HepG2 (cell line): Measurements from ENCODE around the gene UGP2. TPM values are rescaled to one million over a fixed set of nuclear protein-coding genes. Genes with fewer than 3 reads are reported as not detected.

ENCODE experiments used
- ATAC-seq: fragments of 200-7000 bp; cut with Tn5 transposase; 3 replicates; pipeline ENCODE4 v1.9.1; 2020; ENCODE audit warnings: mild to moderate bottlenecking, moderate library complexity
- BruUV-seq: library from RNA; stranded (reverse); fragments of 400-500 nt; replicated peaks from 2 replicates; lab custom pipeline; 2021; lab: Mats Ljungman, UMichigan
- CTCF ChIA-PET: fragments of 300-600 bp; formaldehyde crosslinking; extraction: SDS; loops from one replicate; lab custom pipeline; 2021; ENCODE audit warnings: low total read pairs, inconsistent platforms, low intra/inter-chr PET ratio; lab: Yijun Ruan, JAX
- POLR2A ChIA-PET: fragments of 350-600 bp; sonication (Branson Sonifier 250); formaldehyde crosslinking; loops from one replicate; lab custom pipeline; 2020; ENCODE audit warnings: antibody characterized with exemption, inconsistent platforms; lab: Yijun Ruan, JAX
- DNase-seq: peaks from one replicate; pipeline ENCODE4 v3.0.0-alpha.2; 2015; ENCODE audit warnings: low spot score
- FAIRE-seq: peaks from 3 replicates; lab custom pipeline; 2011; peaks lifted over from hg19 to GRCh38; lab: Jason Lieb, UNC
- H2AFZ ChIP-seq: one replicate; pipeline ENCODE4 v1.6.1; 2011; ENCODE audit warnings: low read length, inconsistent platforms
- H3K27ac ChIP-seq: fragments of 300-600 bp; 3 replicates; pipeline ENCODE4 v1.8.0; 2011; ENCODE audit warnings: mixed run types, mild to moderate bottlenecking, mixed read lengths, low read length, inconsistent platforms; ENCODE audit not compliant: insufficient read depth; ENCODE audit errors: extremely low read length
- H3K27me3 ChIP-seq, 2 experiments: fragments of 200-600 bp in 1 of 2; 2 replicates in 1 of 2; 3 replicates in 1 of 2; pipeline versions ENCODE4 v1.6.0 to v1.8.0; 2011; ENCODE audit warnings: low read length in 2 of 2, mild to moderate bottlenecking in 2 of 2, moderate library complexity in 2 of 2, inconsistent platforms in 1 of 2; ENCODE audit not compliant: insufficient read depth in 2 of 2, control insufficient read depth in 1 of 2
- H3K36me3 ChIP-seq, 2 experiments: fragments of 200-600 bp in 1 of 2; replicated peaks in 1 of 2; 2 replicates in 1 of 2; 3 replicates in 1 of 2; pipeline versions ENCODE4 v1.5.1 to v1.8.0; 2011; ENCODE audit warnings: low read length in 2 of 2, inconsistent platforms in 1 of 2; ENCODE audit not compliant: insufficient read depth in 2 of 2, control insufficient read depth in 1 of 2
- H3K4me1 ChIP-seq: 2 replicates; pipeline ENCODE4 v1.5.1; 2012; ENCODE audit warnings: low read length, inconsistent platforms; ENCODE audit not compliant: insufficient read depth
- H3K4me2 ChIP-seq: 2 replicates; pipeline ENCODE4 v1.6.0; 2011; ENCODE audit warnings: low read depth, low read length, inconsistent platforms
- H3K4me3 ChIP-seq, 3 experiments: fragments of 200-600 bp in 1 of 3; sonication (generic), shearing (Covaris generic) in 1 of 3; replicated peaks in 1 of 3; 2 replicates each; pipeline ENCODE4 v1.5.1; 2011 to 2016; ENCODE audit warnings: low read length in 3 of 3, inconsistent platforms in 2 of 3, low read depth in 2 of 3, mild to moderate bottlenecking in 2 of 3, control low read depth in 1 of 3, mixed read lengths in 1 of 3; ENCODE audit not compliant: insufficient read depth in 1 of 3
- H3K79me2 ChIP-seq: one replicate; pipeline ENCODE4 v1.6.1; 2011; ENCODE audit warnings: low read length, inconsistent platforms; ENCODE audit not compliant: insufficient read depth
- H3K9ac ChIP-seq: 2 replicates; pipeline ENCODE4 v1.6.0; 2011; ENCODE audit warnings: mild to moderate bottlenecking, low read depth, low read length, inconsistent platforms; ENCODE audit not compliant: insufficient read depth
- H3K9me3 ChIP-seq: 2 replicates; pipeline ENCODE4 v1.5.1; 2012; ENCODE audit warnings: mild to moderate bottlenecking, low read length
- H4K20me1 ChIP-seq: 2 replicates; pipeline ENCODE4 v1.6.0; 2011; ENCODE audit warnings: inconsistent platforms, mild to moderate bottlenecking, low read length, moderate library complexity; ENCODE audit not compliant: insufficient read depth
- ZBTB40 ChIP-seq, 2 experiments: fragments of 450-650 bp in 1 of 2; sonication (generic) in 1 of 2; formaldehyde crosslinking in 1 of 2; IDR thresholded peaks; 2 replicates each; pipeline versions ENCODE4 v1.6.1 to v1.8.0; 2016 to 2022; ENCODE audit warnings: antibody characterized with exemption in 1 of 2, mild to moderate bottlenecking in 1 of 2, missing genetic modification reagents in 1 of 2
- ZBTB46 ChIP-seq: sonication (generic); formaldehyde crosslinking; IDR thresholded peaks from 2 replicates; pipeline ENCODE4 v1.4.0; 2020; ENCODE audit warnings: mild to moderate bottlenecking, missing genetic modification reagents, borderline replicate concordance
- whole genome bisulfite sequencing: methylation state at CpG from one replicate; pipeline ENCODE4 v1.1.6; 2017; ENCODE audit warnings: low lambda C conversion rate; 5-methylcytosine and 5-hydroxymethylcytosine counted together
- in situ Hi-C: cut with HindIII; loops from 2 replicates; pipeline ENCODE4 v1.10.0; 2017; ENCODE audit warnings: low pct_unique_long_range_greater_than_20kb; ENCODE audit not compliant: extremely low pct_ligation_motif_present
- intact Hi-C: fragments of 100-400 bp; cut with micrococcal nuclease; formaldehyde crosslinking; loops from one replicate; pipeline ENCODE4 v1.10.0; 2022; ENCODE audit not compliant: unreplicated experiment
- polyA plus RNA-seq, 8 experiments: library from polyadenylated mRNA; depleted of rRNA in 3 of 8; stranded (reverse) in 7 of 8; unstranded in 1 of 8; fragments of >200 nt; fragmentation: Illumina TruSeq in 4 of 8; extraction: Trizol in 4 of 8; gene quantifications; 2 replicates each; pipeline versions ENCODE4 v1.2.1 to v1.2.3, GENCODE V29; 2011 to 2016; ENCODE audit warnings: low read depth in 4 of 8, missing spikeins in 1 of 8, mixed read lengths in 1 of 8; ENCODE audit not compliant: insufficient read depth in 1 of 8
- total RNA-seq, 5 experiments: library from RNA; depleted of rRNA; stranded (reverse); fragments of >200 nt; fragmentation: Illumina TruSeq; extraction: Trizol; gene quantifications; 2 replicates each; pipeline ENCODE4 v1.2.3, GENCODE V29; 2016; ENCODE audit warnings: low read depth in 1 of 5

UGP2 gene
- total and polyA plus RNA-seq, 2 of the 13 experiments (the other 11 are each of a cell fraction or from before 2014, with no cell fraction given): 96.0 to 134 TPM

GRCh38 chr2:63871864-63872263 lies 30.2 kb downstream of the UGP2 start:
- Histone ChIP-seq H4K20me1 (peaks cover 14% of the 10 kb centered on the region), H3K9me3 (no peaks in the 10 kb centered on the region), H3K27ac (peak overlapping the region; percentile 28), H3K36me3 (peaks cover 4 to 57% of the 10 kb centered on the region in 2 experiments), H3K4me1 (peaks cover 32% of the 10 kb centered on the region), H3K79me2 (peaks cover 24% of the 10 kb centered on the region), H2AFZ (no peak overlapping the region), H3K4me2 (no peak overlapping the region), H3K4me3 (no peak overlapping the region), H3K9ac (no peak overlapping the region), H3K27me3 (no peaks in the 10 kb centered on the region)
- ATAC-seq (no peak), DNase-seq (no peak), FAIRE-seq (no peak)
- WGBS: 92% methylated on average over 4 of the region's 4 CpGs
- ChIA-PET POLR2A (interaction anchor here (1.5 kb wide), 1 partner anchor 30 kb away, joined by 5 read pairs; the partner anchor contains the start of gene UGP2), CTCF (no interaction called here)
- BruUV-seq: no TSS peak
- in situ Hi-C loops: loop anchor here (10.0 kb wide), 1 partner anchor 277 kb away; no protein-coding TSS in a partner anchor
- TF ChIP-seq ZBTB40 (IDR thresholded peaks at IDR 0.05): 0 out of 2 replicates have a peak, but pooled peaks have one; percentile 33
- TF ChIP-seq ZBTB40 (CRISPR knock-in tag; IDR thresholded peaks at IDR 0.05): peak; percentile 80; the same call in 1 of the 2 replicates
- TF ChIP-seq ZBTB46 (CRISPR knock-in tag): no peak
- intact Hi-C loops: no loop called here
